HL-60 (cell line): ENCODE data around the gene ASTN2.

Source experiments
- DNase-seq, 2 experiments: peaks; one replicate each; pipeline ENCODE4 v3.0.0-alpha.2; 2010 to 2020; ENCODE audit warnings: low read depth in 1 of 2, low spot score in 1 of 2
- H3K27ac ChIP-seq: fragments of 250-450 bp; sonication (Bioruptor Pico); replicated peaks from 2 replicates; pipeline ENCODE4 v1.5.1; 2020; ENCODE audit warnings: mild to moderate bottlenecking, moderate library complexity
- H3K27me3 ChIP-seq: fragments of 250-450 bp; sonication (Bioruptor Pico); 2 replicates; pipeline ENCODE4 v1.5.1; 2021; ENCODE audit warnings: mild to moderate bottlenecking, moderate library complexity; ENCODE audit not compliant: insufficient read depth, poor library complexity, severe bottlenecking
- H3K4me3 ChIP-seq: replicated peaks from 2 replicates; pipeline ENCODE4 v1.5.1; 2011; ENCODE audit warnings: mild to moderate bottlenecking, control low read depth, low read length; ENCODE audit not compliant: insufficient read depth
- CTCF ChIP-seq: IDR thresholded peaks from one replicate; pipeline ENCODE4 v1.5.1; 2011; ENCODE audit warnings: low read length, control low read depth, inconsistent platforms; ENCODE audit not compliant: insufficient read depth
- GABPA ChIP-seq: IDR thresholded peaks from 2 replicates; pipeline ENCODE4 v1.6.1; 2012; ENCODE audit warnings: low read depth
- POLR2AphosphoS5 ChIP-seq: IDR thresholded peaks from 2 replicates; pipeline ENCODE4 v1.6.1; 2012; ENCODE audit warnings: low read depth
- REST ChIP-seq: IDR thresholded peaks from 2 replicates; pipeline ENCODE4 v1.6.1; 2012; ENCODE audit warnings: low read depth; ENCODE audit not compliant: insufficient replicate concordance
- SPI1 ChIP-seq: IDR thresholded peaks from 2 replicates; pipeline ENCODE4 v1.6.1; 2012; ENCODE audit warnings: low read depth, mild to moderate bottlenecking, borderline replicate concordance

Gene ASTN2

GRCh38 chr9:116701940-116702642 lies 712.8 kb downstream of the ASTN2 start:
- H3K27ac ChIP-seq: no peak overlapping the region
- DNase-seq: no peak

GRCh38 chr9:116700882-116701865 lies 713.7 kb downstream of the ASTN2 start:
- no peaks in the 10 kb centered on the region for H3K27me3 ChIP-seq
- no peak overlapping the region for H3K27ac ChIP-seq
- DNase-seq: no peak
- TF ChIP-seq REST (no peak), SPI1 (no peak), GABPA (no peak), POLR2AphosphoS5 (no peak), CTCF (no peak)
- no peak overlapping the region for H3K4me3 ChIP-seq

More at GRCh38 chr9:116701940-116702642, 712.8 kb downstream of the ASTN2 start:
- TF ChIP-seq POLR2AphosphoS5 (no peak), GABPA (no peak), CTCF (no peak), SPI1 (no peak)
- Histone ChIP-seq H3K4me3 (no peak overlapping the region), H3K27me3 (no peaks in the 10 kb centered on the region)

- Histone ChIP-seq H3K27me3 (no peaks in the 10 kb centered on the region), H3K4me3 (no peak overlapping the region), H3K27ac (no peak overlapping the region)
- DNase-seq: no peak
- TF ChIP-seq GABPA: no peak
- TF ChIP-seq CTCF: no peak
- no peak for TF ChIP-seq POLR2AphosphoS5
- no peak for TF ChIP-seq SPI1
- TF ChIP-seq REST: no peak
Observed at GRCh38 chr9:116700279-116700678, 714.6 kb downstream of the ASTN2 start.
